Heart right ventricle (tissue), 16 donors: ENCODE measurements around the gene MIB1. TPM values are rescaled to one million over a fixed set of nuclear protein-coding genes. Genes with fewer than 3 reads are reported as not detected.

Experiments
- ATAC-seq, 8 donors: fragments of 200-7000 bp; cut with Tn5 transposase; one replicate each; pipeline ENCODE4 v1.9.1; 2020; ENCODE audit warnings: mild to moderate bottlenecking in 8 of 8, moderate library complexity in 8 of 8, moderate number of reproducible peaks in 1 of 8
- DNase-seq, 2 donors: peaks; one replicate each; pipeline ENCODE4 v3.0.0-alpha.2; 2020
- H3K27ac ChIP-seq, 10 donors: fragments of 200-600 bp; sonication (generic) in 2 of 10; one replicate each; pipeline versions ENCODE4 v1.5.0 to v1.8.0; 2020 to 2022; ENCODE audit warnings: mild to moderate bottlenecking in 3 of 10
- H3K27me3 ChIP-seq, 7 donors: fragments of 200-600 bp; one replicate each; pipeline ENCODE4 v1.8.0; 2021 to 2022; ENCODE audit warnings: mild to moderate bottlenecking in 2 of 7
- H3K36me3 ChIP-seq, 9 donors: fragments of 200-600 bp; sonication (generic) in 1 of 9; one replicate each; pipeline versions ENCODE4 v1.5.0 to v1.8.0; 2020 to 2022; ENCODE audit warnings: mild to moderate bottlenecking in 2 of 9
- H3K4me1 ChIP-seq, 9 donors: fragments of 200-600 bp; sonication (generic) in 1 of 9; one replicate each; pipeline versions ENCODE4 v1.5.0 to v1.8.0; 2020 to 2022; ENCODE audit warnings: mild to moderate bottlenecking in 4 of 9
- H3K4me3 ChIP-seq, 10 donors: fragments of 200-600 bp; sonication (generic) in 2 of 10; one replicate each; pipeline versions ENCODE4 v1.5.0 to v1.8.0; 2020 to 2022; ENCODE audit warnings: mild to moderate bottlenecking in 7 of 10, moderate library complexity in 2 of 10
- H3K9me3 ChIP-seq, 11 donors: fragments of 200-600 bp in 10 of 11; sonication (generic) in 2 of 11; one replicate each; pipeline versions ENCODE4 v1.5.0 to v1.8.0; 2013 to 2022; ENCODE audit warnings: mild to moderate bottlenecking in 2 of 11, control low read depth in 1 of 11, moderate library complexity in 1 of 11
- WGBS, 2 donors: extraction: QIAGEN DNeasy Blood & Tissue Kit; methylation state at CpG; one replicate each; pipeline ENCODE4 v1.1.7; 2013; ENCODE audit warnings: inconsistent platforms in 1 of 2; 5-methylcytosine and 5-hydroxymethylcytosine counted together
- intact Hi-C, 10 donors: fragments of 100-400 bp; cut with DNase I; formaldehyde crosslinking; loops; one replicate each; pipeline versions ENCODE4 v1.11.1 to v1.14.2; 2022
- polyA plus RNA-seq, 2 donors: library from polyadenylated mRNA; stranded (reverse); fragments of 200-250 nt; gene quantifications; one replicate each; pipeline ENCODE4 v1.2.3, GENCODE V29; 2013
- total RNA-seq, 10 donors: library from RNA; stranded (reverse); fragmentation: NEBNext Ultra II Directional in 3 of 10; extraction: Animal tissue kit (Norgen Biotek cat#: 25700) in 3 of 10; gene quantifications; one replicate each; pipeline versions ENCODE4 v1.2.1 to v1.2.4, GENCODE V29; 2021 to 2023
- TF ChIP-seq, protein P1 (sequence below), 9 donors: fragments of 200-600 bp; sonication (generic) in 2 of 9; IDR thresholded peaks; one replicate each; pipeline versions ENCODE4 v1.5.0 to v1.8.0; 2021 to 2022; ENCODE audit warnings: antibody characterized with exemption in 9 of 9, mild to moderate bottlenecking in 5 of 9, moderate library complexity in 1 of 9
- donor health status: Arrhythmogenic right ventricular cardiomyopathy.
- donor health status: ischemic (EF 13 %, LVEDD 7.1; RV severe dilation, severe dysfunction).
- donor health status: healthy with polysubstance abuse.
- donor health status: DM: no; HTN: yes; CAD: no.
- donor health status: DM: no; HTN: no; CAD: no.
- donor health status: ischemic (EF 25% LVEDD 6.9; RV normal size, moderate dysfunction).
- donor health status: ischemic (EF 25% LVEDD 5.7; RV mildly dilated, moderate dysfunction).
- donor health status: healthy.
- donor health status: DM: yes; HTN: yes; CAD: no.
- donor health status: Ischemic cardiomyopathy.
- donor health status: ischemic (EF 35%, LVEDD 5.7; RV mildly dilated, moderate dysfunction).
- donor health status: nonischemic (EF 11% LVEDD 7.7; RV severe dilation, severe dysfunction).
- donor health status: DM: yes; HTN: yes; CAD: no.
- donor health status: PGD.
- donor health status: ischemic (EF 29% LVEDD 5.4; RV normal size, mild dysfunction).
- donor health status: nonischemic (EF 23%, LVEDD 6.1; RV moderate dilation, normal function).

MIB1 gene
- total and polyA plus RNA-seq, 12 donors = 3.7 to 32.2 (median 25.0) TPM

DNA sequence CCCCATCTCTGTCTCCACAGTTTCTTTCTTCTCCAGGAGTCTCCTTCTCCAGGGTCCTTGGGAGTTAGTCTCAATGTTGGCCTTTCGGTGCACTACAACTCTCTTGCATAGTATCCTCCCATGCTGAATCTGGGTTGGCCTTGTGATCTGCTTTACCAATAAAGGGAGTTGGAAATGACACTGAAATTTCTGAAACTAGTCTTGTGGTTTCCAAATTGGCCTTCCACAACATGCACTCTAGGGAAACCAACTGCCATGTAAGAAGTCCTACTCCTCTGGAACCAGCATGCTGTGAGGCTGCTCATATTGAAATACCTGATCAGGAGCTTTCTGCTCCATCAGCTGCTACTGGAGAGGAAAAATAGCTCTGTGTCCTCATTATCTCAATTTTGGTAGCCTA is 26.1 kb upstream of the MIB1 start:
- DNase-seq (no peak), ATAC-seq (no peak)
- TF ChIP-seq, protein P1, sequence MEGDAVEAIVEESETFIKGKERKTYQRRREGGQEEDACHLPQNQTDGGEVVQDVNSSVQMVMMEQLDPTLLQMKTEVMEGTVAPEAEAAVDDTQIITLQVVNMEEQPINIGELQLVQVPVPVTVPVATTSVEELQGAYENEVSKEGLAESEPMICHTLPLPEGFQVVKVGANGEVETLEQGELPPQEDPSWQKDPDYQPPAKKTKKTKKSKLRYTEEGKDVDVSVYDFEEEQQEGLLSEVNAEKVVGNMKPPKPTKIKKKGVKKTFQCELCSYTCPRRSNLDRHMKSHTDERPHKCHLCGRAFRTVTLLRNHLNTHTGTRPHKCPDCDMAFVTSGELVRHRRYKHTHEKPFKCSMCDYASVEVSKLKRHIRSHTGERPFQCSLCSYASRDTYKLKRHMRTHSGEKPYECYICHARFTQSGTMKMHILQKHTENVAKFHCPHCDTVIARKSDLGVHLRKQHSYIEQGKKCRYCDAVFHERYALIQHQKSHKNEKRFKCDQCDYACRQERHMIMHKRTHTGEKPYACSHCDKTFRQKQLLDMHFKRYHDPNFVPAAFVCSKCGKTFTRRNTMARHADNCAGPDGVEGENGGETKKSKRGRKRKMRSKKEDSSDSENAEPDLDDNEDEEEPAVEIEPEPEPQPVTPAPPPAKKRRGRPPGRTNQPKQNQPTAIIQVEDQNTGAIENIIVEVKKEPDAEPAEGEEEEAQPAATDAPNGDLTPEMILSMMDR (IDR thresholded peaks at IDR 0.05) = no peak
- 95 to 100% methylated on average over 1 of the region's 1 CpG for WGBS, 2 donors
- no peak overlapping the region for H3K4me3 ChIP-seq
- intact Hi-C loops = no loop called here
- no peaks in the 10 kb centered on the region for H3K27me3 ChIP-seq
- no peak overlapping the region for H3K27ac ChIP-seq
- peaks cover 0 to 13% (median 0%) of the 10 kb centered on the region in 11 donors for H3K9me3 ChIP-seq
- no peaks in the 10 kb centered on the region for H3K36me3 ChIP-seq
- H3K4me1 ChIP-seq = no peaks in the 10 kb centered on the region

DNA sequence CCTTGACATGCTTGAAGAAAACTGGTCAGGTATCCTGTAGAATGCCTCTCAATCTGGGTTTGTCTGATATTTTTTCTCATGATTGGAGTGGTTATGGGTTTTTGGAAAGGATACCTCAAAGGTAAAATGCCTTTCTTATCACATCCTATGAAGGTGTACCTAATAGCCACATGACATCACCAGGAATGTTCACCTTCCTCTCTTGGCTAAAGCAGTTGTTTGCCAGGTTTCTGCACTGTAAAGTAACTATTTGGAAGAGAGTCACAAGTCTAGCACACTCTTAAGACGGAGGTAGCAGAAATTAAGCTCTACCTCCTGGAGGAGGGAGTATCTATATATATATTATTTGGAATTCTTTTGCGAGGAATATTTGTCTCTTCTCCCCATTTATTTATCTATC is 17.9 kb upstream of the MIB1 start:
- Histone ChIP-seq H3K36me3 (no peaks in the 10 kb centered on the region), H3K9me3 (no peaks in the 10 kb centered on the region), H3K4me3 (no peak overlapping the region), H3K4me1 (no peaks in the 10 kb centered on the region), H3K27me3 (no peaks in the 10 kb centered on the region), H3K27ac (no peak overlapping the region)
- WGBS, 2 donors = 93 to 97% methylated on average over 2 of the region's 2 CpGs
- ATAC-seq (no peak), DNase-seq (no peak)
- intact Hi-C loops = no loop called here
- TF ChIP-seq, protein P1 (IDR thresholded peaks at IDR 0.05) = no peak

DNA sequence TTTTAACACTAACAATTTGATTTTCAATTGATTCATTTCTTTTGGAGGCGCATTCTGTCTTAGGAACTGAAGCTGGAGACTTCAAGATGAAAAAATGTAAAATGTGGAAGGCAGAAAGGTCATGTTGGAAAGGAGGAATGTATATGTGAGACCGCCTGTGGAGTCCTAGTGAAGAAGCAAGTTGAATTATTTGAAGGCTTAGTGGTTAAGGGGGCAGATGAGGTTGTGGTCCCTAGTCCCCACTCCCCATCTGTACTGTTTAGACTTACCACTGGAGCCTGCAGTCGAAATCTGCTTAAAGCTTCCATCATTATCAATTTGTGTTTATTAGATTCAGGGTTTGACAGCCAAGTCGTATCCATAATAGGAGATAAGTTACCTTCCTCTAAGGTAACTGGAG is 15.4 kb upstream of the MIB1 start:
- intact Hi-C loops = no loop called here
- DNase-seq (no peak), ATAC-seq (no peak)
- H3K4me1 ChIP-seq = no peaks in the 10 kb centered on the region
- 84 to 86% methylated on average over 4 of the region's 4 CpGs for WGBS, 2 donors
- no peaks in the 10 kb centered on the region for H3K36me3 ChIP-seq
- H3K4me3 ChIP-seq = no peak overlapping the region
- no peak overlapping the region for H3K27ac ChIP-seq
- no peaks in the 10 kb centered on the region for H3K27me3 ChIP-seq
- H3K9me3 ChIP-seq = peaks cover 0 to 5% (median 0%) of the 10 kb centered on the region in 11 donors
- TF ChIP-seq, protein P1 (IDR thresholded peaks at IDR 0.05) = no peak

DNA sequence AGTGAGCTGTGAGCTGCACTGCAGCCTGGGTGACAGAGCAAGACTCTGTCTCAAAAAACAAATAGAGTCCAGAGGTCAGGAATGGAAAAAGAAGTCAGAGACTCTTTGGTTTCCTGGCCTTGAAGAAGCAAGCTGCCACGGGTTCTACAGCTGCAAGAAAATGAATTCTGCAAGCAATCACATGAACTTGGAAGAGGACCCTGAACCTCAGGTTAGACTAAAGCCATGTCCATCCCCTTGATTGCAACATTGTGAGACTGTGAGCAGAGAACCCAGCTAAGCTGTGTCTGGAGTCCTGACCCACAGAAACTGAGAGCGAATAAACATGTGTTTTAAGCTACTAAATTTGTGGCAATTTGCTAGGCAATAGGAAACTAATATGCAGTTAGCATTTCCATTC is 12.9 kb upstream of the MIB1 start:
- WGBS, 2 donors = 81 to 89% methylated on average over 2 of the region's 2 CpGs
- Histone ChIP-seq H3K27me3 (no peaks in the 10 kb centered on the region), H3K9me3 (peaks cover 0 to 5% (median 0%) of the 10 kb centered on the region in 11 donors), H3K27ac (no peak overlapping the region), H3K4me1 (no peaks in the 10 kb centered on the region), H3K36me3 (no peaks in the 10 kb centered on the region), H3K4me3 (no peak overlapping the region)
- intact Hi-C loops = no loop called here
- DNase-seq (no peak), ATAC-seq (no peak)
- TF ChIP-seq, protein P1 (IDR thresholded peaks at IDR 0.05) = no peak
